Ishikawa (cell line): Measurements from ENCODE around the gene CYP2J2.

Experiments used
- CEBPB ChIP-seq: IDR thresholded peaks from 2 replicates; pipeline ENCODE4 v1.6.1; 2012
- CREB1 ChIP-seq: IDR thresholded peaks from 2 replicates; pipeline ENCODE4 v1.6.1; 2012; ENCODE audit warnings: low read depth
- EGR1 ChIP-seq: IDR thresholded peaks from 2 replicates; pipeline ENCODE4 v1.6.1; 2012
- EP300 ChIP-seq: IDR thresholded peaks from 2 replicates; pipeline ENCODE4 v1.6.1; 2012; ENCODE audit warnings: borderline replicate concordance
- FOXM1 ChIP-seq: IDR thresholded peaks from 2 replicates; pipeline ENCODE4 v1.6.1; 2012; ENCODE audit warnings: low read depth, borderline replicate concordance
- NFIC ChIP-seq: IDR thresholded peaks from 2 replicates; pipeline ENCODE4 v1.6.1; 2012
- RAD21 ChIP-seq: IDR thresholded peaks from 2 replicates; pipeline ENCODE4 v1.6.1; 2012; ENCODE audit warnings: low read depth
- TAF1 ChIP-seq: IDR thresholded peaks from 2 replicates; pipeline ENCODE4 v1.6.1; 2012; ENCODE audit warnings: low read depth, mild to moderate bottlenecking
- TCF12 ChIP-seq: IDR thresholded peaks from 2 replicates; pipeline ENCODE4 v1.6.1; 2012; ENCODE audit warnings: low read depth
- TEAD4 ChIP-seq: IDR thresholded peaks from 2 replicates; pipeline ENCODE4 v1.6.1; 2012
- YY1 ChIP-seq: IDR thresholded peaks from 2 replicates; pipeline ENCODE4 v1.6.1; 2012; ENCODE audit warnings: low read depth
- ZBTB7A ChIP-seq: IDR thresholded peaks from 2 replicates; pipeline ENCODE4 v1.6.1; 2012; ENCODE audit warnings: low read depth
- TF ChIP-seq, protein P1 (sequence below): IDR thresholded peaks from 2 replicates; pipeline ENCODE4 v1.6.1; 2012; ENCODE audit warnings: low read depth, mild to moderate bottlenecking
- TF ChIP-seq, protein P2 (sequence below): IDR thresholded peaks from 2 replicates; pipeline ENCODE4 v1.6.1; 2012
- TF ChIP-seq, protein P3 (sequence below): IDR thresholded peaks from 2 replicates; pipeline ENCODE4 v1.6.1; 2012

CYP2J2 gene

DNA sequence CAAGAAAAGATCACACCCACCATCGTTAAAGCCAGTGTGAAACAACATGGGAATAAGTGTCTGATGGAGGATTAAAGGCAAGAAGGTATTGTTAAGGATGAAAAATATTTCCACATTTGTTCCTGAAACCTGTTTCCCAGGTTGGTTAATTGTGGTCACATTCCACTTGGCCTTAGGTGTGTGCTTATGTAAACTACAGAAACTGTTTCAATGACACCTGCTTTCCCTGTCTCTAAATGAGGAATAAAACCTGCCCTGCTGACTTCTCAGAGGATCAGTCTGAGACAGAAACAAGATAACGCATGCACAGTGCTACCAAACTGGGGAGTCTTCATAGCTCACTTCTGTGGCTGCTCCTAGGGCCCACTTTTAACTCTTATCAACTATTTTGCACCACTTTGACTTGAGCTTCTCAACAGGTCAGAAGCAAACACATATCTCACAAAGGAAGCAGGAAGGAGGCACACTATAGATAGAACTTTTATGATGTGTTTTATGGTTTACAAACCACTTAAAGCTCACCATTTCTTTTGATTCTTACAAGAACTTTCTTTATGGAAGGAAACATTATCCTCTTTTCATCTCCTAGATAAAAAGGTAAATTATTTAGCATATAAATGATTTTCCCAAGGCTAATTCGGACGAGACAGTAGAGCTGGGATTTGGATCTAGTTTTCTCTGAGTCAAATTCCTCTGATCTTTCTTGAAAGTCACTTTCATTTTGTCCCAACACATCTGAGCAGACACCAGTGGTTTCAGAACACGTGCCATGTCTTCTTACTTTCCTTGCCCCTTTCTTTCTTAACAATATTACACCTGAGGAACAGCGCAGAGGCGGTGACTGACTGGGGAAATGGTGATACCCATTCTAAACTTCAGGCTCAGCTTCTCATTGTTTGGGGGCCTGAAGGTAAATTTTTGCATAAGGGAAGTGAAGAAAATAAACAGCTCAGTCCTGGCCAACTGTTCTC, 33.4 kb downstream of the CYP2J2 start:
- no peak for TF ChIP-seq ZBTB7A
- TF ChIP-seq EGR1, result no peak
- TF ChIP-seq EP300, result no peak
- TF ChIP-seq RAD21, result no peak
- TF ChIP-seq NFIC, result no peak
- TF ChIP-seq CEBPB, result no peak
- TF ChIP-seq, protein P1, sequence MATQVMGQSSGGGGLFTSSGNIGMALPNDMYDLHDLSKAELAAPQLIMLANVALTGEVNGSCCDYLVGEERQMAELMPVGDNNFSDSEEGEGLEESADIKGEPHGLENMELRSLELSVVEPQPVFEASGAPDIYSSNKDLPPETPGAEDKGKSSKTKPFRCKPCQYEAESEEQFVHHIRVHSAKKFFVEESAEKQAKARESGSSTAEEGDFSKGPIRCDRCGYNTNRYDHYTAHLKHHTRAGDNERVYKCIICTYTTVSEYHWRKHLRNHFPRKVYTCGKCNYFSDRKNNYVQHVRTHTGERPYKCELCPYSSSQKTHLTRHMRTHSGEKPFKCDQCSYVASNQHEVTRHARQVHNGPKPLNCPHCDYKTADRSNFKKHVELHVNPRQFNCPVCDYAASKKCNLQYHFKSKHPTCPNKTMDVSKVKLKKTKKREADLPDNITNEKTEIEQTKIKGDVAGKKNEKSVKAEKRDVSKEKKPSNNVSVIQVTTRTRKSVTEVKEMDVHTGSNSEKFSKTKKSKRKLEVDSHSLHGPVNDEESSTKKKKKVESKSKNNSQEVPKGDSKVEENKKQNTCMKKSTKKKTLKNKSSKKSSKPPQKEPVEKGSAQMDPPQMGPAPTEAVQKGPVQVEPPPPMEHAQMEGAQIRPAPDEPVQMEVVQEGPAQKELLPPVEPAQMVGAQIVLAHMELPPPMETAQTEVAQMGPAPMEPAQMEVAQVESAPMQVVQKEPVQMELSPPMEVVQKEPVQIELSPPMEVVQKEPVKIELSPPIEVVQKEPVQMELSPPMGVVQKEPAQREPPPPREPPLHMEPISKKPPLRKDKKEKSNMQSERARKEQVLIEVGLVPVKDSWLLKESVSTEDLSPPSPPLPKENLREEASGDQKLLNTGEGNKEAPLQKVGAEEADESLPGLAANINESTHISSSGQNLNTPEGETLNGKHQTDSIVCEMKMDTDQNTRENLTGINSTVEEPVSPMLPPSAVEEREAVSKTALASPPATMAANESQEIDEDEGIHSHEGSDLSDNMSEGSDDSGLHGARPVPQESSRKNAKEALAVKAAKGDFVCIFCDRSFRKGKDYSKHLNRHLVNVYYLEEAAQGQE, result no peak
- TF ChIP-seq YY1, result no peak
- TF ChIP-seq, protein P2, sequence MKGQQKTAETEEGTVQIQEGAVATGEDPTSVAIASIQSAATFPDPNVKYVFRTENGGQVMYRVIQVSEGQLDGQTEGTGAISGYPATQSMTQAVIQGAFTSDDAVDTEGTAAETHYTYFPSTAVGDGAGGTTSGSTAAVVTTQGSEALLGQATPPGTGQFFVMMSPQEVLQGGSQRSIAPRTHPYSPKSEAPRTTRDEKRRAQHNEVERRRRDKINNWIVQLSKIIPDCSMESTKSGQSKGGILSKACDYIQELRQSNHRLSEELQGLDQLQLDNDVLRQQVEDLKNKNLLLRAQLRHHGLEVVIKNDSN, result no peak
- no peak for TF ChIP-seq TAF1
- TF ChIP-seq, protein P3, sequence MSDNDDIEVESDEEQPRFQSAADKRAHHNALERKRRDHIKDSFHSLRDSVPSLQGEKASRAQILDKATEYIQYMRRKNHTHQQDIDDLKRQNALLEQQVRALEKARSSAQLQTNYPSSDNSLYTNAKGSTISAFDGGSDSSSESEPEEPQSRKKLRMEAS, result no peak
- TF ChIP-seq TEAD4, result no peak
- no peak for TF ChIP-seq FOXM1
- no peak for TF ChIP-seq CREB1
- no peak for TF ChIP-seq TCF12

DNA sequence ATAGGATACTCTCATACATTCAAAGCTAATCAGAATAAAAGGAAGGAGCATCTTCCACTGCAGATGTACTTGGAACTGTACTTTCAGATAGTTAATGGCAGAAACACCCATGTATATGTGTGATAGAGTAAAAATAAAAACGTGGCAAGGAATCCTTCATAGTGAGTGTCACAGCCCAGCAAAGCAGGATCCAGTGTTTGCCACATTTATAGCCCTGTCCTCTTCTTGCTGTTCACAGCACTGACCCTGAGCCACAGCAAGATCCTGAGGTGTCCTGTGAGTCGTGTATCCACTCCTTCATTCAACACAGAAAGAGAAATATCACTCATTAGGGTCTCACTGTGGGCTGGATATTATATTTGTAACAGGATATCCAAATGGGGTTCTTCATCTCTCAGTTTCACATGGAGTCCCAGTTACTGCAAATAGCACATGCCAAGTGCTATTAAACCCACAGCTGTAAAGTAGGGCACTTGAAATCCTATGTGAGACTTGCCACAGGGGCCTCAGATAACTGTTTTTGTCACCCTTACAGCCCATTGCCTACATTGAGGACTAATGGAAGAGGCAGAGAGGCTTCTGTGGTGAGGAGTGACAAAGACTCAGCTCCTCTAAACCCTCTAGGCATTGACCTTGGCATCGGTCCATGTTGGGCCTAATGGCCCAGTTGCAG, 41.3 kb downstream of the CYP2J2 start:
- TF ChIP-seq TEAD4, result no peak
- TF ChIP-seq TCF12, result no peak
- TF ChIP-seq ZBTB7A, result no peak
- no peak for TF ChIP-seq NFIC
- TF ChIP-seq, protein P2, result no peak

DNA sequence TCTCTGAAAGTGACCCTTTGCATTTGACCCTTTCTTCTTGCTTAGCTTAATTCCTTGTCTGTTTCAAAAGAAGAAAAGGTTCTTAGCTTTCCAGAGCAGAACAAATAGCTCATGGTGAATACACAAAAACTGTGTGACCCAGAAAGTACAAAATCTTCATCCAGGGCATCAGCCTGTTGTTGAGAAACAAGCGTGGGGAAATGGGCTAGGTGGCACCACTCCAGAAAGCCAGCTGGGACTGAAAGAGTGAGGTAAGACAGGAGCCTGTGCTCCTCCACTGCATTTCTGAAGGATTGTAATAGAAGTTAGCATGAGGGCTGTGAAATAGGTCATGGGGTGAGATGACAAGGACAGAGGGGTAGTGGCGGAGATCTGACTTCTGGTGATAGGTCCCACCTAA, 45.8 kb downstream of the CYP2J2 start:
- TF ChIP-seq CREB1 (no peak), EP300 (no peak), CEBPB (no peak), EGR1 (no peak), YY1 (no peak), ZBTB7A (no peak), RAD21 (no peak), TCF12 (no peak), TEAD4 (no peak), TAF1 (no peak), NFIC (no peak), FOXM1 (no peak)
- TF ChIP-seq, protein P2, result no peak
- TF ChIP-seq, protein P1, result no peak
- TF ChIP-seq, protein P3, result no peak

DNA sequence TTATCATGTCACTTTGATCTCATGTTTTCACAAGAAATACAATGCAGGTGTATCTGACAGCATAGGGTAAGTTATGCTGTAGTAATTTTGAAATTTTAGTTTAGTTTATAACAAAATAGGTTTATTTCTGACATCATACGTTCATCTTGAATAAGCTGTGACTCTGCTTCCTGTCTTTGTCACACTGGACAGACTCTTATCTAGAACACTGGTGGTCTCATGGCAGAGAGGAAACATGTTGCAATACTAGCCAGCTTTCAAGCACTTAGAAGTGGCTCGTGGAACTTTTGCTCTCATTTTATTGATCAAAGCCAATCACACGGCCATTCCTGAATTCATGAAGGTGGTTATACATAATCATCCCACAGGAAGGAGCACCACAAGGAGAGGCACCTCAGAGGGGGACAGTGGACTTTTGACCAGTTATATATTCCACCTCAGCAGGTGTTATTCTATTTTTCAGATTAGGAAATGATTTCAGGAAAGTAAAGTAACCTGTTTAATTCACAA, 46.5 kb downstream of the CYP2J2 start:
- TF ChIP-seq, protein P2, result no peak
- no peak for TF ChIP-seq CEBPB
- TF ChIP-seq EP300, result no peak
- no peak for TF ChIP-seq RAD21
- no peak for TF ChIP-seq EGR1
- TF ChIP-seq CREB1, result no peak
- TF ChIP-seq FOXM1, result no peak
- no peak for TF ChIP-seq TEAD4
- TF ChIP-seq, protein P3, result no peak
- TF ChIP-seq, protein P1, result no peak
- no peak for TF ChIP-seq NFIC
- no peak for TF ChIP-seq ZBTB7A
- TF ChIP-seq YY1, result no peak
- no peak for TF ChIP-seq TCF12
- TF ChIP-seq TAF1, result no peak
